Neuronal stem cell (in vitro differentiated cells): ENCODE measurements around the gene ZNF683.

Experiments used
- DNase-seq: peaks from one replicate; pipeline ENCODE4 v3.0.0-alpha.2; 2013; ENCODE audit warnings: low spot score
- H2AFZ ChIP-seq: one replicate; pipeline ENCODE4 v1.6.1; 2013; ENCODE audit warnings: mild to moderate bottlenecking, low read length, inconsistent platforms
- H2AK5ac ChIP-seq: 2 replicates; pipeline ENCODE4 v1.6.1; 2013; ENCODE audit warnings: low read depth, mild to moderate bottlenecking, inconsistent platforms, low read length, moderate library complexity, mixed read lengths
- H2BK120ac ChIP-seq: 2 replicates; pipeline ENCODE4 v1.6.1; 2013; ENCODE audit warnings: low read depth, mild to moderate bottlenecking, inconsistent platforms, low read length, moderate library complexity, mixed read lengths
- H2BK12ac ChIP-seq: one replicate; pipeline ENCODE4 v1.6.1; 2013; ENCODE audit warnings: low read length, inconsistent platforms
- H2BK15ac ChIP-seq: 2 replicates; pipeline ENCODE4 v1.6.1; 2013; ENCODE audit warnings: mild to moderate bottlenecking, low read length, inconsistent platforms, mixed read lengths
- H2BK5ac ChIP-seq: one replicate; pipeline ENCODE4 v1.6.1; 2013; ENCODE audit warnings: inconsistent platforms, mild to moderate bottlenecking, low read length, moderate library complexity
- H3K14ac ChIP-seq: one replicate; pipeline ENCODE4 v1.6.1; 2013; ENCODE audit warnings: low read length, inconsistent platforms
- H3K18ac ChIP-seq: 2 replicates; pipeline ENCODE4 v1.6.1; 2013; ENCODE audit warnings: low read length, inconsistent platforms
- H3K23ac ChIP-seq: 2 replicates; pipeline ENCODE4 v1.6.1; 2013; ENCODE audit warnings: low read depth, mild to moderate bottlenecking, mixed read lengths, low read length, inconsistent platforms; ENCODE audit not compliant: poor library complexity
- H3K27ac ChIP-seq: replicated peaks from 3 replicates; pipeline ENCODE4 v1.5.1; 2013; ENCODE audit warnings: low read length, inconsistent platforms
- H3K27me3 ChIP-seq, 3 experiments: 2 replicates each; pipeline ENCODE4 v1.6.1; 2013; ENCODE audit warnings: low read length in 3 of 3, mild to moderate bottlenecking in 2 of 3, inconsistent platforms in 1 of 3, low read depth in 1 of 3, mixed read lengths in 1 of 3, moderate library complexity in 1 of 3; ENCODE audit not compliant: control insufficient read depth in 3 of 3, insufficient read depth in 3 of 3
- H3K36me3 ChIP-seq, 2 donors: replicated peaks in 1 of 2; 2 replicates each; pipeline ENCODE4 v1.6.1; 2013; ENCODE audit warnings: low read length in 2 of 2; ENCODE audit not compliant: control insufficient read depth in 2 of 2, insufficient read depth in 2 of 2
- H3K4ac ChIP-seq: 2 replicates; pipeline ENCODE4 v1.6.1; 2013; ENCODE audit warnings: inconsistent platforms, mild to moderate bottlenecking, low read length, moderate library complexity
- H3K4me1 ChIP-seq, 2 donors: 1 replicate in 1 of 2; 2 replicates in 1 of 2; pipeline ENCODE4 v1.6.1; 2013; ENCODE audit warnings: low read length in 2 of 2, low read depth in 1 of 2; ENCODE audit not compliant: control insufficient read depth in 2 of 2, insufficient read depth in 1 of 2
- H3K4me2 ChIP-seq: one replicate; pipeline ENCODE4 v1.6.1; 2013; ENCODE audit warnings: mild to moderate bottlenecking, low read length, inconsistent platforms; ENCODE audit not compliant: insufficient read depth, poor library complexity, severe bottlenecking
- H3K4me3 ChIP-seq, 2 donors: 2 replicates each; pipeline ENCODE4 v1.5.1; 2013; ENCODE audit warnings: low read length in 2 of 2, mild to moderate bottlenecking in 2 of 2, inconsistent platforms in 1 of 2, moderate library complexity in 1 of 2
- H3K79me1 ChIP-seq: one replicate; pipeline ENCODE4 v1.6.1; 2013; ENCODE audit warnings: low read depth, mild to moderate bottlenecking, inconsistent platforms, low read length, moderate library complexity
- H3K9ac ChIP-seq: one replicate; pipeline ENCODE4 v1.6.1; 2013; ENCODE audit warnings: mild to moderate bottlenecking, low read depth, low read length, inconsistent platforms; ENCODE audit not compliant: poor library complexity
- H3K9me3 ChIP-seq, 2 donors: replicated peaks in 1 of 2; 2 replicates each; pipeline versions ENCODE3 to v1.6.1; 2013; ENCODE audit warnings: low read length in 2 of 2, mild to moderate bottlenecking in 2 of 2, inconsistent platforms in 1 of 2, low read depth in 1 of 2, mixed read lengths in 1 of 2, moderate library complexity in 1 of 2; ENCODE audit not compliant: control insufficient read depth in 2 of 2, insufficient read depth in 1 of 2
- H4K8ac ChIP-seq: one replicate; pipeline ENCODE4 v1.6.1; 2013; ENCODE audit warnings: low read depth, mild to moderate bottlenecking, inconsistent platforms, low read length, moderate library complexity
- H4K91ac ChIP-seq: one replicate; pipeline ENCODE4 v1.6.1; 2013; ENCODE audit warnings: low read length, low read depth, mild to moderate bottlenecking, inconsistent platforms; ENCODE audit not compliant: poor library complexity
- whole genome bisulfite sequencing, 2 donors: extraction: QIAGEN DNeasy Blood & Tissue Kit; methylation state at CpG; one replicate each; pipeline ENCODE4 v1.1.7; 2013; ENCODE audit warnings: missing lambda C conversion rate in 2 of 2, mixed read lengths in 1 of 2; ENCODE audit not compliant: insufficient read length in 2 of 2, insufficient replicate concordance in 1 of 2; ENCODE audit errors: extremely low coverage in 2 of 2; 5-methylcytosine and 5-hydroxymethylcytosine counted together

The ZNF683 gene

GRCh38 chr1:26353210-26353859 is 19.2 kb downstream of the ZNF683 start:
- WGBS, 2 donors = no CpG with 5 or more reads among the region's 4 CpGs
- peak overlapping the region; percentile 27 for H2BK5ac ChIP-seq
- no peak overlapping the region for H3K4me3 ChIP-seq
- H2AK5ac ChIP-seq = peak overlapping the region; percentile 61
- DNase-seq = no peak
- peaks cover 51 to 62% of the 10 kb centered on the region in 2 donors for H3K4me1 ChIP-seq
- no peak overlapping the region for H4K91ac ChIP-seq
- no peak overlapping the region for H3K27ac ChIP-seq
- peak overlapping the region; percentile 13 for H3K4ac ChIP-seq
- no peak overlapping the region for H3K4me2 ChIP-seq
- H2BK120ac ChIP-seq = peak overlapping the region; percentile 74
- peak overlapping the region; percentile 92 for H3K18ac ChIP-seq
- peak overlapping the region; percentile 24 for H3K9ac ChIP-seq
- H4K8ac ChIP-seq = no peak overlapping the region
- H3K36me3 ChIP-seq = no peaks in the 10 kb centered on the region
- H3K9me3 ChIP-seq = no peaks in the 10 kb centered on the region
- H2BK15ac ChIP-seq = peak overlapping the region; percentile 65
- no peak overlapping the region for H3K23ac ChIP-seq
- peak overlapping the region; percentile 18 for H2BK12ac ChIP-seq
- H3K14ac ChIP-seq = no peak overlapping the region
- no peaks in the 10 kb centered on the region for H3K79me1 ChIP-seq
- no peaks in the 10 kb centered on the region for H3K27me3 ChIP-seq
- no peak overlapping the region for H2AFZ ChIP-seq

- Histone ChIP-seq H3K27ac (peak overlapping the region; percentile 67), H3K4me1 (peaks cover 51 to 62% of the 10 kb centered on the region in 2 donors)
- WGBS, 2 donors = no CpG with 5 or more reads among the region's 5 CpGs
These were observed 20.2 kb downstream of the ZNF683 start for GRCh38 chr1:26352338-26352679.

GRCh38 chr1:26351590-26352337 is 20.8 kb downstream of the ZNF683 start:
- H2BK120ac ChIP-seq = no peak overlapping the region
- no peak overlapping the region for H3K4me2 ChIP-seq
- H3K4me3 ChIP-seq = no peak overlapping the region
- H3K27ac ChIP-seq = peak overlapping the region; percentile 83
- no CpG with 5 or more reads among the region's 12 CpGs for WGBS, 2 donors
- no peak overlapping the region for H4K8ac ChIP-seq
- H2AFZ ChIP-seq = no peak overlapping the region
- H3K18ac ChIP-seq = peak overlapping the region; percentile 79
- no peaks in the 10 kb centered on the region for H3K27me3 ChIP-seq
- no peaks in the 10 kb centered on the region for H3K79me1 ChIP-seq
- H3K4me1 ChIP-seq = peaks cover 50 to 58% of the 10 kb centered on the region in 2 donors
- H2BK15ac ChIP-seq = no peak overlapping the region
- no peaks in the 10 kb centered on the region for H3K9me3 ChIP-seq
- H3K36me3 ChIP-seq = peaks cover 0 to 2% of the 10 kb centered on the region in 2 donors
- H3K14ac ChIP-seq = no peak overlapping the region
- H2AK5ac ChIP-seq = peak overlapping the region; percentile 0
- no peak overlapping the region for H2BK12ac ChIP-seq
- peak overlapping the region; percentile 0 for H2BK5ac ChIP-seq
- H3K4ac ChIP-seq = no peak overlapping the region
- peak; percentile 49 for DNase-seq
- no peak overlapping the region for H4K91ac ChIP-seq
- H3K9ac ChIP-seq = no peak overlapping the region
- no peak overlapping the region for H3K23ac ChIP-seq

More at GRCh38 chr1:26352338-26352679, 20.2 kb downstream of the ZNF683 start:
- Histone ChIP-seq H3K23ac (no peak overlapping the region), H2BK5ac (peak overlapping the region; percentile 0), H3K9me3 (no peaks in the 10 kb centered on the region), H3K18ac (peak overlapping the region; percentile 13), H3K9ac (no peak overlapping the region), H2BK12ac (no peak overlapping the region), H2BK15ac (no peak overlapping the region), H3K4me3 (no peak overlapping the region), H4K91ac (no peak overlapping the region), H2BK120ac (no peak overlapping the region), H3K4ac (no peak overlapping the region), H2AFZ (no peak overlapping the region), H3K36me3 (peaks cover 0 to 2% of the 10 kb centered on the region in 2 donors), H2AK5ac (peak overlapping the region; percentile 0), H3K14ac (no peak overlapping the region), H3K27me3 (no peaks in the 10 kb centered on the region), H3K4me2 (no peak overlapping the region), H4K8ac (no peak overlapping the region), H3K79me1 (no peaks in the 10 kb centered on the region)
- no peak for DNase-seq
